ENCODE results near the gene PAFAH2. TPM values are rescaled to one million over a fixed set of nuclear protein-coding genes. Genes with fewer than 3 reads are reported as not detected.

The PAFAH2 gene
- total RNA-seq, 1 donor = 9.8 TPM

GRCh38 chr1:25993197-25993951, 4.5 kb downstream of the PAFAH2 start:
- no peak for TF ChIP-seq CTCF (IDR thresholded peaks at IDR 0.05; ENCODE audit: insufficient read depth, low read length)
- H3K4me3 ChIP-seq (ENCODE audit: low read depth, low read length) = no peak overlapping the region
- no peak for DNase-seq (ENCODE audit: low read depth)

- no peak overlapping the region for H3K4me3 ChIP-seq (ENCODE audit: low read depth, low read length)
- DNase-seq (ENCODE audit: low read depth) = no peak
- no peak for TF ChIP-seq CTCF (IDR thresholded peaks at IDR 0.05; ENCODE audit: insufficient read depth, low read length)
Observed at GRCh38 chr1:25992689-25993171, 5.1 kb downstream of the PAFAH2 start.

GRCh38 chr1:25991937-25992688, 5.8 kb downstream of the PAFAH2 start:
- TF ChIP-seq CTCF (IDR thresholded peaks at IDR 0.05; ENCODE audit: insufficient read depth, low read length) = no peak
- H3K4me3 ChIP-seq (ENCODE audit: low read depth, low read length) = no peak overlapping the region
- DNase-seq (ENCODE audit: low read depth) = peak; percentile 46

- no peak overlapping the region for H3K4me3 ChIP-seq (ENCODE audit: low read depth, low read length)
- DNase-seq (ENCODE audit: low read depth) = no peak
- TF ChIP-seq CTCF (IDR thresholded peaks at IDR 0.05; ENCODE audit: insufficient read depth, low read length) = no peak
Observed at GRCh38 chr1:25990702-25991395, 7.0 kb downstream of the PAFAH2 start.

- no peak for TF ChIP-seq CTCF (IDR thresholded peaks at IDR 0.05; ENCODE audit: insufficient read depth, low read length)
- H3K4me3 ChIP-seq (ENCODE audit: low read depth, low read length) = no peak overlapping the region
- no peak for DNase-seq (ENCODE audit: low read depth)
Observed at GRCh38 chr1:25990251-25990650, 7.6 kb downstream of the PAFAH2 start.

- no peak for TF ChIP-seq CTCF (IDR thresholded peaks at IDR 0.05; ENCODE audit: insufficient read depth, low read length)
- DNase-seq (ENCODE audit: low read depth) = no peak
- H3K4me3 ChIP-seq (ENCODE audit: low read depth, low read length) = no peak overlapping the region
Observed at GRCh38 chr1:25989440-25990234, 8.2 kb downstream of the PAFAH2 start.

Data from fibroblast of the aortic adventitia (primary cell).